ENCODE data around the gene C22orf31.

Gene C22orf31

DNA sequence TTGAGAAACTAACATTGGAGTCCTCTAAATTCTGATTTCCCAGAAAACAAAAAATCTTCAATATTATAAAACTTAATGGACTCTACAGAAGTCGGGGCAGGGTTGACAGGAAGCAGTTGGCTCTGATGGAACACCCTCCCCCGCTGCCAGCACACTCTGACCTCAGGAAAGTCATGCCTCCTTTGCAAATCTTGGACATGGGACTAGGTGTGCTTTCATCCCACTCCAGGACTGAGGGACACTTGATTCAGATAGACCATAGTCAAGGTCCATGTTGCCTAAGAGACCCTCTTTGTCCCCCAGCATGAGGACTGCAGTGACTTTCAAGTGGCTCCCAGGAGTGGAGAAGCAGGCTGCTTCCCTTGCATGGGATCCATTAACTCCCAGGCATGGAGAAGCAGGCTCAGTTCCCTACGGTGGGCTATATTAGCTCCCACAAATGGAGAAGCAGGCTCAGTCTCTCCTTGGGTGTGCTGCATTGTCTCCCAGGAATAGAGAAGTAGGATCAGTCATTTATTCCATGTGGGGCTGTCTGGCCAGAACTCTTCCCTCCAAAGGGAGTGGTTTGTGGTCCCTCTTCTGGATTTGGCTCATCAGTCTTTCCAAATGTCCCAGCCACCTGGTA lies 38.3 kb downstream of the C22orf31 start:
- no peak for DNase-seq

GRCh38 chr22:29022101-29022817 lies 39.4 kb downstream of the C22orf31 start:
- no peak for DNase-seq

- DNase-seq, result no peak
Measured at GRCh38 chr22:29018293-29019189, 43.1 kb downstream of the C22orf31 start.

DNA sequence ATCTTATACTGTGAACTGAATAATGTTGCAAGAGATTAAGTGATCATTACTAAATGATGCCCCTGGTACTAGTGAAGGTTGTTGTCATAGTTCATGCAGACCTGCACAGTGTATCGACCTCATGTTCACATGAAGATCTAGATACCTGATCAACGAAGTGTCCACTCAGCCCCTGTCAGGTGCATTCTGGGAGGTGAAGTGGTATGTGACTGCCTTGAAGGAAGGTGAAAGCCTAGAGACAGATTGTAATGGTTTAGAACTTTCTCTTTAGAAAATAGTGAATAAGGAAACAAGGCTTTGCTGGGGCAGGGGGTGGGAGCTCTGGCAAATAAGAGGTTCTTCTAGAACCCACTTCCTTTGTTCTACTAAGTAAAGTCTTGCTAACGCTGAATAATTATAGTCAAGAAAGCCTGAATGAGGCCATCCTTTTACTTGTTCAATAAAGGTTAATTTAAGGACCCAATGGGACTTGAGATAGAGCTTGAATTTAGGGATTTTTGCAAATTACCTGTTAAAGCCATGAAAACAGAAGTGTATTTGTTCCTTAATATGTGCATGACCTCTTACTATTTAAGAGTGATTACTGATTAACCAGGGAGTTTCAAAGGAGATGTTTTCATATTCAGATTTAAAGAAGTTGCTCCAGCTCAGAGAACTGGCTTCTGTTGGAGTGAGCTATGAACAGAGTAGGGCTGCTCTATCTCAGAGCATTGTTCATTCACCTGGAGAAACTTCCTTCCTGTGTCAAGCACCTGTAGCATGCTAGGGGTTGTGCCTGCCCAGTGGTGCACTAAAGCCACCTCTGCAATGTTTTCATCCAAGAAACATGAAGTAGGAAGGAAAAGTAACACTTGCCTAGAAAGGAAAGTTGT lies 45.3 kb downstream of the C22orf31 start:
- no peak for DNase-seq

DNA sequence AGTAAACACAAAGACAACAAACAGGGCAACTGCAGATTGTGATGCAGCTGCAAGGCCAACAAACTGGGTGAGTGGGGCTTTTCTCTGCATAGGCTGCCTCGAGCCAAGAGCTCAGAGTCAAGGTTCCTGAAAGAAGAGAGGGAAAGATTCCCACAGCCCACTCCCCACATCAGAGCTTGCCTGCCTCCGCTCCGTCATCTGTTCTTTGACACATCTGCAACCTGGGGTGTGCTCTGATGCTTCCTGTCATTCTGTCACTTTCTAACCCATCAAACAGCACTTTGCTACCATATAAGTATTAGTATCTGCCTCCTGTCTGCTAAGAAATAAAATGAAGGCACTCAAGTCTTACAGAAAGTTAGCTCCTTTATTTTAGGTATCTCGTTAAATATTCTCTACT lies 46.9 kb downstream of the C22orf31 start:
- no peak for DNase-seq

GRCh38 chr22:29014293-29014692 lies 47.3 kb downstream of the C22orf31 start:
- no peak for DNase-seq

DNA sequence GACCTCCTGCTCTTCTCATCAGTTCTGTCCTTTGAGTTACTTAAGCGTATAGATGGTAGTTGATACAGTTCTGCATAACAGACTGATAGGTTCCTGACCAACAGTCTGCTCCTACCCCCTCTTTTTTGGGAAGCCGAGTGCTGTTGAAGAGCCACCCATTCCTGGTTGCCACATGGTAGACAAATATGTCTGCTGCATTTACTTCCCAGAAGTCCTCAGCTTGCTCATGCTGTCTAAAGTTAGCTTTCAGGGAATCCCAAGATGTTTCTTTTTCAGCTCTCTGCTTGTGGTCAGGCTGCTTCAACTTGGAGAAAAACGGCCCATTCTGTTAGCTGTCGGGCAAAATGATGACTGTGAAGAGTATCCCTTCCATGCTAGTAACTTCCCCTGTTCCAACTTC lies 48.7 kb downstream of the C22orf31 start:
- no peak for DNase-seq

GRCh38 chr22:29012101-29012433 lies 49.6 kb downstream of the C22orf31 start:
- no peak for DNase-seq

DNA sequence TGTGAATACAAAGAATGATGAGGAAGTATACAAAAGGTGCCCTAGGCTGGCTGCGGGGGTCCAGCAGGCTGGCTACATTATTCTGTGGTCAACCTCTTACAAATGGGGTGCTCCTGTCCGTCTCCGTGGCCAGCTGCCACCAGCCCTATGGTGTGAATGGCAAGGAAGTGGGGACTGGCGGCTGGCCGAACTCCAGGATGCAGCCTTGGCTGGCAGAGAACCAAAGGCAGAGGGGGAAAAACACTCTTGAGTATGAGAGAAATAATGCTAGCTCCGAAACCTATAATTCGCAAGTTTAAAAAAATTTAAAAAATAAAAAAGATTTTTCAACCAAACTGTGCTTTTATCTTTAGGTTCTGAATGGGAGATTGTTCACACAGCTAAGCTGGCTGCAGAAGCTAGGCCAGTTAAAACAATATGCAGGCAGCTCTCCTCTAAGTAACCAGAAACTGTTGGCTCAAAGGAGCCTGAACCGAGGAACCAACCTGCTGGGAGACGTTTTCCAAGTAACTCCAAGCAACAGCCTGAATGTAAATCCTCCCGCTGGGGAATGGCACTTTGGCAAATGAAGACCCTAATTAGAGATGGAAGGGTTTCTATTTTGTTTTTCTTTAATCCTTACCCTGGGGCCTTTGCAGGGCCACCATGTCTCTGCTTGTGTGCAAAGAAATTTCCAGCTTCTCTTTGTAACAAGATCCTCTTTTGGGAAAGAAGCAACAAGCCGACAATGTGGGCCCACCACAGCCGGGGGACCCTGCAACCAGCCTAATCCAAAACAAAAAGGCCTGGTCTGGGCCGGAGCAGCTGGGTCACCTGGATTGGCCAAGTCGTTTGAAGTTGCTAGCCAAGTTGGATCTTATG lies 50.2 kb downstream of the C22orf31 start:
- DNase-seq, result no peak

DNA sequence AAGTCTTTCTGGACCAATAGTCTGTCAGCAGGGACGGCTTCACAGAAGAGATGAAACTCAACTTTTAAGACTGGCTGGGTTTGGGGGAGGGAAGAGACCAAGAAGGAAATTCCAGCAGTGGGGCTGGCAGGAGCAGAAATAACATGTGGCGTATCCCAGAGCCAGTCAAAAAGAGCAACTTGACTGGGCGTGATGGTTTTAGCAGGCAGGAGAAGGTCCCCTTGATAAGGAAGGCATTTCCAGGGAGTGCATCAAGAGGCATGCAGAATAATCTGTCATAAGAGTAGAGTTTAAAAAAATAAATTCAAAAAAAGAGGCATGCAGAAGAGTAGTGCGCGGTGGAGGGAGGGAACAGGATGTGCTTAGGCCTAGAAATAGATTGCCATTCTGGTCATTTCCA lies 52.5 kb downstream of the C22orf31 start:
- no peak for DNase-seq

Data from NCI-H146 (cell line).